Brain microvascular endothelial cell (primary cell): ENCODE data around the gene ITPRID1.

ENCODE experiments used
- DNase-seq: peaks from one replicate; pipeline ENCODE4 v3.0.0-alpha.2; 2020
- H3K27ac ChIP-seq: fragments of 250-450 bp; sonication (Bioruptor Pico); 2 replicates; pipeline ENCODE4 v1.5.1; 2020; ENCODE audit warnings: mild to moderate bottlenecking, moderate library complexity
- H3K27me3 ChIP-seq: fragments of 250-450 bp; sonication (Bioruptor Pico); replicated peaks from 2 replicates; pipeline ENCODE4 v1.5.1; 2020; ENCODE audit warnings: mild to moderate bottlenecking
- H3K36me3 ChIP-seq: fragments of 250-450 bp; sonication (Bioruptor Pico); replicated peaks from 2 replicates; pipeline ENCODE4 v1.5.1; 2020; ENCODE audit warnings: mild to moderate bottlenecking
- H3K4me3 ChIP-seq: 2 replicates; pipeline ENCODE4 v1.5.1; 2011; ENCODE audit warnings: low read depth, mild to moderate bottlenecking, control low read depth, low read length, moderate library complexity
- CTCF ChIP-seq: IDR thresholded peaks from 2 replicates; pipeline ENCODE4 v1.5.1; 2011; ENCODE audit warnings: low read depth, mild to moderate bottlenecking, moderate library complexity, low read length, control low read depth, inconsistent platforms; ENCODE audit errors: missing control alignments
- in situ Hi-C: cut with HindIII; loops from 2 replicates; pipeline ENCODE4 v1.10.0; 2017; ENCODE audit warnings: low sequenced_read_pairs, low pct_ligation_motif_present

Gene ITPRID1

DNA sequence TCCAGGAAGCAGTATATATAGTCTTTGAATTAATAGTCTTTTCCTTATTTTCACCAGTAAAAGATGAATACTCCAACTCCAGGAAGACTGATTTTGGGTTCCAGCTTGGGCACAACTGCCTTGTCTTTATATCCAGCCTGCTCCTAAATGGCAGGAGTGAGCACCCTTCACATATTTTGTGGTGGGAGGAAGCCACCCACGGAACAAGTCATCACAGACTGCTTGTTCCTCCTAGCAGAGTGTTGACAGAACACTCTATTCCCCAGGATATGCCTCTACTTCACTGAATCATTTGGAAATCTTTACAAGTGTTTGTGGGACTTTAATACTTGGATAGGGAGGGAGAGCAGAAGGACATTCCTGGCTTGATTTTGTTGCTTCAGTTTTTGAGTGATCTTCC lies 31.7 kb downstream of the ITPRID1 start:
- in situ Hi-C loops: no loop called here

DNA sequence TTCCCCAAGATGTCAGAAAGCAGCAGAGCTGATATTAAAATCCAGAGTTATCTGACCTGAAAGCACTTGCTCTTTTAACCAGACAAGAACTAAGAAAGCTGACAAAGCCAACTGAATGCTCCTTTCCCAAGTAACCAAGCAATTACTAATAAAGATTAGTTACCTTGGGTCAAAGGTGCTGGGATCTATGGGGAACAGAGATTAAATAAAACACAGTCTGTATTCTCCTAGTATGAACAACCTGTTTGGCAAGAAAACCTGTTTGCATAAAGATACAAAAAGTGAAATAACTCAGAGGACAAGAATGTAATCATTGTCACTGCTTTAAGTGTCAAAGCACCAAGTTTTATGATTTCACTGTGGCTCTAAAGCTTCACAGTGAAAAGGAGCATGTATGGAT lies 35.7 kb downstream of the ITPRID1 start:
- H3K4me3 ChIP-seq: no peak overlapping the region
- no peaks in the 10 kb centered on the region for H3K36me3 ChIP-seq
- in situ Hi-C loops: no loop called here
- no peak overlapping the region for H3K27ac ChIP-seq
- TF ChIP-seq CTCF: no peak
- no peaks in the 10 kb centered on the region for H3K27me3 ChIP-seq
- no peak for DNase-seq

More for the DNA sequence above, 31.7 kb downstream of the ITPRID1 start:
- TF ChIP-seq CTCF: no peak
- H3K36me3 ChIP-seq: no peaks in the 10 kb centered on the region
- no peak for DNase-seq
- no peak overlapping the region for H3K4me3 ChIP-seq
- no peaks in the 10 kb centered on the region for H3K27me3 ChIP-seq
- no peak overlapping the region for H3K27ac ChIP-seq

GRCh38 chr7:31550432-31550831 lies 36.5 kb downstream of the ITPRID1 start:
- in situ Hi-C loops: no loop called here
- no peak overlapping the region for H3K27ac ChIP-seq
- H3K36me3 ChIP-seq: no peaks in the 10 kb centered on the region
- H3K27me3 ChIP-seq: no peaks in the 10 kb centered on the region
- no peak for TF ChIP-seq CTCF
- DNase-seq: no peak
- no peak overlapping the region for H3K4me3 ChIP-seq

- Histone ChIP-seq H3K4me3 (no peak overlapping the region), H3K27ac (no peak overlapping the region), H3K27me3 (no peaks in the 10 kb centered on the region), H3K36me3 (no peaks in the 10 kb centered on the region)
- no peak for TF ChIP-seq CTCF
- in situ Hi-C loops: no loop called here
- no peak for DNase-seq
Measured at GRCh38 chr7:31553661-31554081, 39.8 kb downstream of the ITPRID1 start.

GRCh38 chr7:31562002-31562401 lies 48.1 kb downstream of the ITPRID1 start:
- Histone ChIP-seq H3K27me3 (no peaks in the 10 kb centered on the region), H3K36me3 (no peaks in the 10 kb centered on the region), H3K4me3 (no peak overlapping the region), H3K27ac (no peak overlapping the region)
- in situ Hi-C loops: no loop called here
- no peak for DNase-seq
- TF ChIP-seq CTCF: no peak

DNA sequence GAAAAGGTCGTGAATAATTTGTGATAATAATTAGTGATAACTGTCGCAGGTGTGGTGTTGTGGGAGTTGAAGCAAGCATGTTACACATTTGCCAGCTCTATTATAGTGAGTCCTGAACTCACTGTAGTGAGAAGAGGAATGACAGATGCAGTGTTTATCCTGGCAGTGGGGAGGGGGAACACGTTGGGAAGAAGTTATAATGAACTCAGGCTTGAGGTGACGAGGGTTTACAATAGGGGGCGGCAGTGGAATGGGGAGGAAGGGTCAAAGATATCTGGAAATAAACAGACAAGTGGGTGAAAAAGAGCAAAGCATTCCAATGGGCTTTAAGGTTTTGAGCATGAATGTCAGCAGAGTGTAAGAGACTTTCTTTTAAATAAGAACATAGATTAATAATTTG lies 49.6 kb downstream of the ITPRID1 start:
- no peak for TF ChIP-seq CTCF
- in situ Hi-C loops: no loop called here
- no peak overlapping the region for H3K27ac ChIP-seq

More for the DNA sequence above, 49.6 kb downstream of the ITPRID1 start:
- Histone ChIP-seq H3K36me3 (no peaks in the 10 kb centered on the region), H3K27me3 (no peaks in the 10 kb centered on the region), H3K4me3 (no peak overlapping the region)
- no peak for DNase-seq
